Gastroesophageal sphincter (tissue), 3 donors: ENCODE measurements around the gene PSPN.

ENCODE experiments used
- POLR2A ChIP-seq, 2 donors: fragments of 450-650 bp; IDR thresholded peaks; one replicate each; pipeline ENCODE4 v1.6.1; 2017; ENCODE audit warnings: antibody characterized with exemption in 2 of 2, mild to moderate bottlenecking in 2 of 2, moderate library complexity in 1 of 2
- TF ChIP-seq, protein P1 (sequence below), 4 experiments: fragments of 200-600 bp in 2 of 4; fragments of 450-650 bp in 2 of 4; sonication (generic) in 1 of 4; IDR thresholded peaks; one replicate each; pipeline ENCODE4 v1.5.1; 2017 to 2019; ENCODE audit warnings: antibody characterized with exemption in 4 of 4, mild to moderate bottlenecking in 2 of 4, moderate library complexity in 2 of 4

DNA sequence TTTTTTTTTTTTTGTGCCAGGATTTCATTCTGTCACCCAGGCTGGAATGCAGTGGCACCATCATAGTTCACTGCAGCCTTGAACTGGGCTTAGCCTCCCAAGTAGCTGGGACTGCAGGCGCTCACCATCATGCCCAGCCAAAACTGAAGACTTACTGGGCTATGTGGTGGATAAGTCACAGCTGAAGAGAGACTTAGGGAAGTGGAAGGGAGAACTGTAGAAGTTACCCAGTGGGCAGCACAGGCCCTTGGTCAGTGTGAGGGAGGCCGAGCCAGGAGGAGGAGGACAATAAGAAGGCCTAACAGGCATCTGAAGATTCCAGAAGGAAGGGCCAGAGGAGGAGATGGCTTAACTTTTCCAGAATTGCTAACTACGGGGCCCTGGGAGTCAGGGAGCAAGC, 4.0 kb upstream of the PSPN start:
- TF ChIP-seq, protein P1, sequence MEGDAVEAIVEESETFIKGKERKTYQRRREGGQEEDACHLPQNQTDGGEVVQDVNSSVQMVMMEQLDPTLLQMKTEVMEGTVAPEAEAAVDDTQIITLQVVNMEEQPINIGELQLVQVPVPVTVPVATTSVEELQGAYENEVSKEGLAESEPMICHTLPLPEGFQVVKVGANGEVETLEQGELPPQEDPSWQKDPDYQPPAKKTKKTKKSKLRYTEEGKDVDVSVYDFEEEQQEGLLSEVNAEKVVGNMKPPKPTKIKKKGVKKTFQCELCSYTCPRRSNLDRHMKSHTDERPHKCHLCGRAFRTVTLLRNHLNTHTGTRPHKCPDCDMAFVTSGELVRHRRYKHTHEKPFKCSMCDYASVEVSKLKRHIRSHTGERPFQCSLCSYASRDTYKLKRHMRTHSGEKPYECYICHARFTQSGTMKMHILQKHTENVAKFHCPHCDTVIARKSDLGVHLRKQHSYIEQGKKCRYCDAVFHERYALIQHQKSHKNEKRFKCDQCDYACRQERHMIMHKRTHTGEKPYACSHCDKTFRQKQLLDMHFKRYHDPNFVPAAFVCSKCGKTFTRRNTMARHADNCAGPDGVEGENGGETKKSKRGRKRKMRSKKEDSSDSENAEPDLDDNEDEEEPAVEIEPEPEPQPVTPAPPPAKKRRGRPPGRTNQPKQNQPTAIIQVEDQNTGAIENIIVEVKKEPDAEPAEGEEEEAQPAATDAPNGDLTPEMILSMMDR (IDR thresholded peaks at IDR 0.05): no peak
- no peak for TF ChIP-seq POLR2A (IDR thresholded peaks at IDR 0.05)
